NCI-H128 (cell line): Measurements from ENCODE around the gene TTLL6.
"Not testable (repeated sequence)": the region's sequence is repeated elsewhere in the genome, so short reads cannot be mapped to it uniquely, and the experiment has no call there.

Experiments used
- DNase-seq: peaks from one replicate; lab custom pipeline; 2025; ENCODE audit not compliant: unreplicated experiment; lab: John Stamatoyannopoulos, UW

Gene TTLL6

DNA sequence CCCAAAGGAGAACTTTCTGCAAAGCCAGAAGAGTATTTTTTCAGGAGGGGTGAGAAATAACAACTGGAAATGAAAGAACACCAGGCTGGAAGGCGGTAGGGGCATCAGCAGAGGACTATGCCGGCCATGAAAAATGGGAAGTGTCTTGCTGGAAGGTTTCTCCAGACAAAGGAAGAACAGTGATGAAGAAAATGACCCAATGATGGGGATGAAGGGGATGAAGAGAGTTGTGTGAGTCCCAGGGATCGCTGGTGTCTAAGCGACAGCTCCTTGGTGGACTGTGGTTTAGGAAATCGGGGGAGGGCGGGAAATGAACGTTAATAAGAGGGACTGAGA lies 623 bp downstream of the TTLL6 start:
- no peak for DNase-seq

DNA sequence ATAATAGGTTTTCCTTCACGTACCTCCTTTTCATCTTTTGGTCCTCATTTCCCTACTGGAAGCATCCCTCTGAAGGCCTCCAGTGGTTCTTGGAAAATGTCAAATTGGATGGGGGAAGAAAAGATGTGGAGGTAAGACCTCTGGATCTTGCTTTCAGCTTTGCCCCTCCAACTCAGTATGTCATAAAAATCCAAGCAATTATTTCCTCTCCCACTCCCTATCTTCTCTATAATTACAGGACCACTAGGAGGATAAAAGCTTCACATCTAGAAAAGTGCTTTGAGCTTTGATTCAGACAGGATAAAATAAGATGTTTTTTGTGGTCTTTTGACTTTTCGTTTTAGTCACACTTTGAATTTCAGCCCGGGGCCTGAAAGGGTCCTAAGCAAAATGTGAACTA lies 1.7 kb downstream of the TTLL6 start:
- no peak for DNase-seq

DNA sequence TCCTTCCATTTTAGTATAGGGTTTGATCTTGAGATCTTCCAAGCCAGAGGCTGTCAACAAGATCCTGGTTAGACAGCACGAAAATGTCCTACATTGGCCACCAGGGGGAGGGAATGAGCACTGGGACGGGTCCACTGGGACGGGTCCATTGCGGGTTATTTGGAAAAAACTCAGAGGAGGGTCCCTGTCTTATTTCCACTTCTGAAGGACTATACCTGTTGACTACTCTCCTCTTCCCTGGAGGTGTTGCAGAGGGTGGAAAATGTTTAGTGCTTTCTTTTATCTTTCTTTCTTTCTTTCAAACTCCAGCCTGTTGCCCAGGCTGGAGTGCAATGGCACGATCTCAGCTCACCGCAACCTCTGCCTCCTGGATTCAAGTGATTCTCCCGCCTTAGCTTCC lies 2.5 kb downstream of the TTLL6 start:
- no peak for DNase-seq

DNA sequence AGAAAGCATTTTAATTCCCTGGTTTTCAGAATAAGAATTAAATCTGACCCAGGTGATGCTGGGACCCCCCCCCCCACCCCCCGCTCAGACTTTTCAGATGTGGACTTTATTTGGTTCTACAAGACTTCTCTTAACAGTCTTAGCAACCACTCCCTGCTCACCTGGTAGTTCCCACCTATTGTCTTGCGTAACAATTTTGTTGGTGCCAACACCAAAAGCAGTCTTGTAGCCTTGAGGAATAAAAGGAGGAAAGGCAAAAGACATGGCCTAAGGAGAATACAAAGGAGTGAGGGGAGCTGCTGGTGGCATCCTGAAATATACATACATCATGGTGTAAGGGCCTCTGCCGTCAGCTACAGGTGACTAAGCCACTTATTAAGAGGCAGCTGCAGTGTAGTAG lies 5.0 kb downstream of the TTLL6 start:
- DNase-seq, result no peak

DNA sequence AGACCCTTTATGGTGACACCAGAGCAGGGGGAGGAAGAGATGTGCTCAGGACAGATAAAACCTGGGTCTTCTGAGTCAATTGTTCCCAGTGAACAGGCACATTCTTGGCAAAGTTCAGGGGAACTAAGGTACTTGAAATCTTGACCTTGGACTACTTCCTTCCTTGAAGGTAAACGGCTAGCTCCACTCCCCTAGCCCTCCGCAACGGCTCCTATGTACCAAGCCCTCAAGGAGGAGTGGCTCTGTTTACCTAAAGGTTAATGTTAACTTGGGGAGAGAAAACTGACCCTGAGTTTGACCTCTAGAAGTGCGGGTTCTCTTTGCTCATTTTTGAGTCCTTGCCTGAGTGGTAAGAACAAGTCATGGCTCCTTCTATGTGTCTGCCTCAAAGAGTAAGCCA lies 7.8 kb downstream of the TTLL6 start:
- no peak for DNase-seq

DNA sequence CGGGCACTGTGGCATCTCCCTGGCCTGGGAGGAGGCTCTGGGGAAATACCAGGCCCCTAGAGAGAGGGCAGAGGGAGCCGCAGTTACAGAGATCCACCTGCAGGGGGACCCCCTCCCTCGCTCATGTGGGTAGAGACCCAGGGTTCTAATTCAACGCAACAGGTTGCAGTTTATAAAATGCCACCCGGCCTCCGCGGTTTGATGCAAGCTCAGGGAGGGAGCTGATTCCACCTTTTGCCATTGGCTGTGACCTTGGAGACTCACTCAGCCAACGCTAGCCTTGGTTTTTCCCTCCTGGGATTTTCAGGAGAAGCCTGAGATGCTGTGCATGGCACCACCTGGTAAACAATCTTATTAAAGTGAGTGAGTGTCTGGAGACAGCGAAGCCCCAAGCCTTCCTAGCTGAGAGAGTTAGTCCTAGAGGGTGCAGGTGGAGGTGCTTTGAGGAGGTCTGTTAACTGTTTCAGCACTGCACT lies 12.1 kb downstream of the TTLL6 start:
- peak; percentile 41 for DNase-seq

DNA sequence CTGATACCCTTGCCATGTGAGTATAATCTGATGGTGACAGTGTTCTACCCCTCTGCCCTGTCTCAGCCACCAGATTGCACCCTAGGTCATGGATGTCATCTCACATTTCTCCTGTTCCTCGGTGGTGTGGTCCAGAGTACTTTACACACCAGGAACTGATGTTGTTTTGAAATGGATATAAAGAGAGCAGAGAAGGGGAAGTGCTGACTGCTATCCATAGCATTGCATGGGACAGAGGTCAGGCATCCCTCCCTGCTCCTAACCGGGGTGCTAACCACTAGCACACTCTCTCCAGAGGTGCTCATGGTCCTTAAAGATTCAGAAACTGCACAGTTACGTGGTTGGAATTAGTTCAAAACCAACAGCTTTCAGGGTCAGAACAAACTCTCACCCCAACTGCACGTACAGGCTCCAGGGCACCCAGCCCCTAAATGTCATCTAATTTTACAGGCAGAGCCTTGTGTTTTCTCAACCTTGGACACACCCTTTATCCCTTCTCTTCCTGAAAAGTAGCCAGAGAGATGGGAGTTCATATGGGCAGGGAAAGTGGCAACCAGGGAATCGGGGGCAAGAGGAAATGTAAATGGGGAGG lies 16.3 kb downstream of the TTLL6 start:
- no peak for DNase-seq

DNA sequence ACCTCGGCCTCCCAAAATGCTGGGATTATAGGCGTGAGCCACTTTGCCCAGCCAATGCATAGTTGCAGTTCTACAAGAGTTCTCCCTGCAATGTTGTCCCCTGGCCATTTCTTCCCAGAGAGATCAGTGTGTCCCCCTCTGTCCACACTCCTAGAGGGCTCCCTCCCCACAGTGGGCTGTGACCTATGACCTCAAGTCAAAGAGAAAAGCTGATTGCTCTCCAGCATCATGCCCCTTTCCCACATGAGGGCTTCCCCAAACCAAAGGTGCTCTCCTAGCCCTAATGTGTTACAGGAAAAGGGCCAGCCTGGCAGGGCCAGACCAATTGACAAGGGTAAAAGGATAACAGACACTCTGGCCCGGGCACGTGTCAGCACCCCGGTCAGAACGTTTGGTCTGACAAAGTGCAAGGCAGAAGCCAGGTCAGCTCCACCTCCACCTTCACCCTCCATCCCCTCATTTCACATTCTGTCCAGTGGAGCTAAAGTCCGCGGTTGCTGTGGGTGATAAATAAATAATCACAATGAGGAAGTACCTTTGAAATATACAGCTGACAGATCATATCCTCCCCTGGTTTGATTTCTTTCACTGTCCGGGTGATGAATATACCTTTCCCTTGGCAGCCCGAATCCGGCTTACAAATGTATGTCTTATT lies 17.8 kb downstream of the TTLL6 start:
- no peak for DNase-seq

DNA sequence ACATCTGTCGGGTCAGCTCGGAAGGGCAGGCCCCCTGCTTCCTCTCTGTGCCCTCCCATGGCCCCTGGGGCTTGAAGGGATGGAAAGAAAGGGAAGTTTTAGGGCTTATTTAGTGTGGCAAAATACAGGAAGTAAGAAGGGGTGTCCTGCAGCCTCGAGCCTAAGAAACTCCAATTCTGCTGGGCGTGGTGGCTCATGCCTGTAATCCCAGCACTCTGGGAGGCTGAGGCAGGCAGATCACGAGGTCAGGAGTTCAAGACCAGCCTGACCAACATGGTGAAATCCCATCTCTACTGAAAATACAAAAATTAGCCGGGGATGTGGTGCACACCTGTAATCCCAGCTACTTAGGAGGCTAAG lies 20.9 kb downstream of the TTLL6 start:
- DNase-seq, result not testable (repeated sequence)

DNA sequence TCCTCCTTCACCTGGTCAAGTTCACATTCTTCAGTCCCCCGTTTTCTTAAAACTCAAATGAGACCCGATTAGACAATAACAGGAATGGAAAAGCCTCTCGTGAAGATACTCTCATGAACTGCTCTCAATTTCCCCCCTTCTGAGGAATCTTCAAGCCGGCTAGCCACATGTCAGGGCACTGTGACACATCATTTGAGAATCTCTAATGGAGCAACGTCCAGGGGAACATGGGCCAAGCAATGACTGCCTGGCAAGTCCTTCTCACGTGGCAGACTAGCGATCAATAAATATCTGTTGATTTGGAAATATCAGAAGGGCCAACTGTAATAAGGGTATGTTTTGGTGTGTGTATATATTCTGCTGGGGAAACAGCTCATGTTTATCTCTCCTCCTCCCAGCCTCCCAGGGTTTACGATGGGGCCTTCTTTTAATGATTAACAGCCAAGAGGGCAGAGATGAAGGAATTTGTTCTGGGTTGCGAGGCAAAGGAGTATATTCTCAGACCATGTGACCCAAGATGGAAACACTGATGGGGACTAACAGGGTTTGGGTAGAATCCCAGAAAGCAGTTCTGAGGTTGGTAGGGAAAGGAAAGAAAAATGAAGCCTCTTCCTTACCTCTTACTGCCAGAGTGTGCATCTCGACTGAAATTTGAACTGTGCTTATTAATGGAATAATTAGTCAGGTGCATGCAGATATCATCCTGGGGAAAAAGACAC lies 21.4 kb downstream of the TTLL6 start:
- DNase-seq, result no peak

DNA sequence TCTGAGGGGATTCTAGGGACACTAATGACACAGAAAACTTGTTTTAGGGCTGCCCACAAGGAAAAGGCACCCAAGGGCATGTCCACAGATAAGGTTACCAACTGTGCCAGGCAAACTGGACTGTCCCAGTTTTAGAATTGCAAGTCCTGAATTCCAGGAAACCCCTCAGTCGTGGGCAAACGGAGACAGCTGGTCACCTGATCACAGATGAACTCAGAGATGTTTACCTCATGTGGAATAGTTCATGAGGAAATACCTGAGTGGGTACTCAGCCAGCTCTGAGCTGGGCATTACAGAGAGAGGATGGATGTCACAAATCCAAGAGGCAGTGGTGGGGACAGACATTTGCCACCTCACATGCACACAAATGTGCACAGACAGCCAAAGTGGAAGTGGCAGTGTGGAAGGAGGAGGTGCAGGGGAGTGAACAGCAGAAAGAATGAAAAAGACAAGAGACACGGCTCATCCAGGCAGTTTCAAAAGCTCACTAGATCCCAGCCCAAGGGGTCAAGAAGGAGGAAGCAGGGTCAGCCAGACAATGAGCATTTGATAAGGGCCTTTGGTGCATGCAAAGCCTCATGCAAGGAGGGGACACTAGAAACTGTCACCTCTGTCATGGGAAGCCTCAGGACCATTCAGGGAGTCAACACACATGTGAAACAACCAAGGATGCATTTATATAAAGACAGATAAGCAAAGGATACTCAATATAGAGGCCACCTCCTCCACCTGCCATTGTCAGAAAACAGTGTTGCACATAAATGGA lies 24.8 kb downstream of the TTLL6 start:
- no peak for DNase-seq

DNA sequence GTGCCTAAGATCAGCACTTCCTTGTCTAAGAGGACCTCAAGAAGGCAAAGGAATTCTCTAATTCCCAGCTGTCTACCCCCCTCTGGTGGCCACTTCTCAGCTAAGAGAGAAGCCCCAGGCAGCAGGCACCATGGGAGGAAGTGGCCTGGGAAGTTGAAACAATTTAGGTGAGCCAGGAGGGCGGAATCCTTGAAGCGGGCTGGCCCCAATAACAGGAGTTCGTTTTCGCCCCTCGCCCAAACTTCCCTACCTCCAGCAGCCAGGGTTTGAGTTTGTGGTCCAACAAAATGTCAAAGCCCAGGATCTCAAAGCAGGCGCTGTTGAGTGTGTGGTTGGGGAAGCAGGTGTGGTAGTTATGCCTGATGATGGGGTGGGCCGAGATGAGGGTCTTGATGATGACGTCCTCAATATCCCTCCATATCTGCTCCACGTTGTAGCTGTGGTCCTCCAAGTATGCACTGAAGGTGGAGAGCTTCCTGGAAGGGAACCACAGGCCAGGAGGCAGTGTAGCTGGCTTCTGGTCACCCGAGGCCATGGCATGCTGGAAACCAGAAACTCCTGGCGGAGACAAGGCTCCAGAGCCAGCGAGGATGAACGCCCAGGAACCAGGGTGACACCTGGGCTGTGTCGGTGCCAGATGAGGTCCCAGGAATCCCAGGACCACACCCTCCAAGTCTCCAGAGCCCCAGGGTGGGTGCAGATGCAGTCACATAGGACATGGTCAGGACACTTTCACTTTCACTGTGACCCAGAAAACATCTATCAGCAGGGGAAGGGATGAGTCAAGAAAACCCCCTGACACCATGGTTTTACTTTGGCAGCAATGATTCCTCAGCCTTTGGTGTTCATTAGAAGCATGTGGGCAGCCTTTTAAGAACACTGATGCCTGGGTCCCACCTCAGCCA lies 25.6 kb downstream of the TTLL6 start:
- peak; percentile 17 for DNase-seq

DNA sequence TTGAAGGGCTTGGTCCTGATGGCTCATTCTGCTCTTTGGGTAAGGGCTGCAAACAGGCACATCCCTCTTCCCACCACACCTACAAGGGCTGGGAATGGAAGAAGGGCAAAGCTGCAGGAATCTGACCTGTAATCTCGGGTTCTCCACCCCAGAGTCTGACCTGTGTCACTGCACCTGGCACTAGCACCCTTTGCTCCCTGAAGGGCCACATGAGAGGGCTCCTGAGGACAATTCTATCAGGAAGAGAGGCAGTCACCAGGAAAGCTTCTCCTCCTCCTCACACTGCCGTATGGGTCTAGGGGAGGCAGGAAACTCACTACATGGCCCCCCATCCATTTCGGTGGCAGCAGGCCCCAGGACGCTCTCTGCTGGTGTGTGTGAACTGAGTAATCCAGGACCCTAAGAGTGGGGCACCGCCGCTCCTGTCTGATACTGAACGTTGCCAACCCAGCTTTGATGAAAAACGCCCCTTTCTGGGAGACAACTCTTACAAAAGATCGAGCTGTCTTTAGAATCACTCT lies 26.4 kb downstream of the TTLL6 start:
- no peak for DNase-seq

DNA sequence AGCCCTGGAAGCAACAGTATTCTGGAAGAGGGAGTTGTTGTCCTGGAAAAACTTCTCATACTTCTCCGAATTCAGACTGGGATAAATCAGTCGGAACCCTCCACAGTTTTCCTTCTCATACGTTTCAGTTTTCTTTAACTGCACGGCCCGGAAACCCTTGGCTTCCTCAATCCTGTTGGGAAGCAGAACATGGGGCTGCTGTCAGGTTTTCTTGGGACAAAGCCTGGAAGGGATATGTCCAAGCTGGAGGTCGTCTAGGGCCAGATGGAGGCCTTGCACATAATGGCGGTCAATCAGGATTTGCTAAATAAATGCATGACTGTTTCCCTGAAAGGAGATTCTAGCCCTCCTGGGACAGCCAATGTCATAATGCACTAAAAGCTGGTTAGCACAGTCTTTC lies 29.2 kb downstream of the TTLL6 start:
- no peak for DNase-seq

DNA sequence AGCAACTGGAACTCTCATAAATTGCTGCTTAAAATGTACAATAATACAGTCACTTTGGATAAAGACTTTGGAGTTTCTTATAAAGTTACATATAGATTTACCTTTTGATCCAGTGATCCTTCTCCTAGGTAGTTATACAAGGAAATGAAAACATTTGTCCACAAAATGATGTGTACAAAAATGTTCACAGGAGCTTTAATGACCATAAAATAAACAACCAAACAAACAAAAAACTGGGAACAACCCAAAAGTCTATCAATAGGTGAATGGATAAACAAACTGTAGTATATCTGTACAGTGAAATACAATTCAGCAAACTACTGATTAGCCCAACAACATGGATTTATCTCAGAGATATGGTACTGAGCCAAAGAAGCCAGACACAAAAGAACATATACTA lies 37.6 kb downstream of the TTLL6 start:
- DNase-seq, result no peak

DNA sequence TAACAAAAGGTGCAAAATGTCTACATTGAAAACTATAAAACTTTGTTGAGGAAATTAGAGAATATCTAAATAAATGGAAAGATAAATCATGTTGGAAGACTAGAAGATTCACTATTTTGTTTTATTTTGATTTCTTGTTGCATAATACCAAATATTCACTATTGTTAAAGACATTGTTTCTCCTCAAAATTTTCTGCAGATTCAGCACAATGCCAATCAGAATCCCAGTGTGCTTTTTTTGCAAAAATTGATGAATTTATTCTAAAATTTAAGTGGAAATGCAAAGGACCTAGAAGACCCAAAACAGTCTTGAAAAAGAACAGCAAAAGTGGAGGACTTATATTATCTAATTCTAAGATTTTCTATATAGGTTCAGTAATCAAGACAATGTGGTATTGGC lies 40.4 kb downstream of the TTLL6 start:
- DNase-seq, result no peak

DNA sequence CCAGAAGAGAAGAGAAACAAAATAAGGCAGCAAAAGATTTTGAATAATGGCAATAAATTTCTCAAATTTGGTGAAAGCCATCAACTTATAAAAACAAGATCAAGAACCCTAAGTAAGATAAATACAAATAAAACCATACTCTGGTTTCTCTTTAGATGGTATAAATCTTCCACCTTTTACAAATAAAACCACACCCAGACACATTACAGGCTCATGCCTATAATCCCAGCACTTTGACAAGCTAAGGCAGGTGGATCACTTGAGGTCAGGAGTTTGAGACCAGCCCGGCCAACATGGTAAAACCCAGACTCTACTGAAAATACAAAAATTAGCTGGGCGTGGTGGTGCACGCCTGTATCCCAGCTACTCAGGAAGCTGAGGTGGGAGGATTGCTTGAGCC lies 43.8 kb downstream of the TTLL6 start:
- no peak for DNase-seq

DNA sequence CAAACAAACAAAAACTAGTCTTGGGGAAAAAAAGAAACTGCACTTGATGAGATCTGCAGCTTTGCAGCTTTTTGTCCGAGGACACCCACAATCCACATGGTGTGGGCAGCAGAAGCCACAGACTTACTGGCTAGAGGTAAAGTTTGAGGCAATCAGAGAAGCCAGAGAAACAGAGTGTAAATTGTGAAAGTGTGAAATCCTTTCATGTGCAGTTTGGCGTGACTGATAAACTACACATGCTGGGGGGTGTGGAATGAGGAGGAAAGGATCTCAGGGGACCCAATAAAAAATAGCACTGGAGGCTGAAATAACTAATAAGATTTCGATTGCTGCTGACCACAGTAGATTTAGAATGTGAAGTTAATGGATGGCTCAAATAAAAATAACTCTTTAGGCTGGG lies 46.1 kb downstream of the TTLL6 start:
- no peak for DNase-seq

DNA sequence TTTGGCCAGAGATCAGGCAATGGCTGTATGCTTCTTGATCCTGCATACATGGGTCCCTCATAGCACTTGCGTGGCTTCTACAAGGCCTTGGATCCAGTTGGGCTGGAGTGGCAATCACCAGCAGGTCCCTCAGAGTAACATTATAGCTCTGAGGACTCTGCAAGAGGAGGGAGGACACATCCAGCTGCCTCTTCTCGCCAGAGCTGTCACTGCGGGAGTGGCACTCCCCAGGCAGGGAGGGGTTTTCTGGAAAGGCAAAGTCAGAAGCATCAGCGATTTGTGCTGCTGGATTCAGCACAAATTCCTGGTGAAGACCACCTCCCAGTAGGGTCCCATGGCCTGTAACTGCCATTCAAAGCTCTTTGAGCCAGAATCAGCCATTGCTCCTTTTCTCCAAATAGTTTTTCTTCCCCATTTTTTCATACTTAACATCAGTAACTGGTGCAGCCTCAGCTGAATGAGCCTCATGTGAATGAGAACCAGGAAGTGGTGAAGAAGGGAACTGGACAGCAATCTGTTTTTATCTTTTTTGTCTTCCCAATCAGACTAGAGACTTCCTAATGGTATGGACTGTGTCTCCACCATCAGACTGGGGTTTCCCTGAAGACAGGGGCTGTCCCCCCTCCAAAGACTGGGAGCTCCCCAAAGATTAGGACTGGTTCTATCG lies 47.9 kb downstream of the TTLL6 start:
- no peak for DNase-seq

DNA sequence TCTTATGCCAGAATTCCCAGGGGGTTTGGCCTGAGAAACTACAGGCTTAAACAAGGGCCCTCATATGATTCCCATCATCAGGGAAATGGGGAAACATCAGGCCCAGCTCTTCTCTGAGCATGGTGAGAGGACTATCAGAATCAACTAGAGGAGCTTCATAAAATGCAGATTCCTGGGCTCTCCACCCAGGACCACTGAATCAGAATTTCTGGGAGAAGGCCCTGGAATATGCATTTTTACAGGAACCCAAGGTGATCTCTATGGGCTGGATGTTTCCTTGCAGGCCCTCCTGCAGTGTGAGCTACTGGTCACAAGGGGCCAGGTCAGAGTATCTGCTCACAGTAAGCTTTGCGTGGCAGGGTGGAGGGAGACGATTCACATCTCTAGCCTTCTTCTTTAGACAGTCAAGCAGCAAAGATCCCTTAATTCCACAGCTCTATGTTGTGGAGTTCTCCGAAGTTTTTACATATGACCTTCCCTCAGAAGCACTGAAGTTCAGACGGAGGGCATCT lies 49.7 kb downstream of the TTLL6 start:
- no peak for DNase-seq
